Suppressor macrophage treated with lipopolysaccharide for 1 hour (primary cell): Measurements from ENCODE around the gene KIF1C.

ENCODE experiments used
- DNase-seq, 3 donors: peaks; one replicate each; pipeline ENCODE4 v3.0.0-alpha.2; 2020 to 2022

KIF1C gene

GRCh38 chr17:4969047-4969550, 28.7 kb upstream of the KIF1C start:
- peak; percentile 68 to 84 (median 69) for DNase-seq

DNA sequence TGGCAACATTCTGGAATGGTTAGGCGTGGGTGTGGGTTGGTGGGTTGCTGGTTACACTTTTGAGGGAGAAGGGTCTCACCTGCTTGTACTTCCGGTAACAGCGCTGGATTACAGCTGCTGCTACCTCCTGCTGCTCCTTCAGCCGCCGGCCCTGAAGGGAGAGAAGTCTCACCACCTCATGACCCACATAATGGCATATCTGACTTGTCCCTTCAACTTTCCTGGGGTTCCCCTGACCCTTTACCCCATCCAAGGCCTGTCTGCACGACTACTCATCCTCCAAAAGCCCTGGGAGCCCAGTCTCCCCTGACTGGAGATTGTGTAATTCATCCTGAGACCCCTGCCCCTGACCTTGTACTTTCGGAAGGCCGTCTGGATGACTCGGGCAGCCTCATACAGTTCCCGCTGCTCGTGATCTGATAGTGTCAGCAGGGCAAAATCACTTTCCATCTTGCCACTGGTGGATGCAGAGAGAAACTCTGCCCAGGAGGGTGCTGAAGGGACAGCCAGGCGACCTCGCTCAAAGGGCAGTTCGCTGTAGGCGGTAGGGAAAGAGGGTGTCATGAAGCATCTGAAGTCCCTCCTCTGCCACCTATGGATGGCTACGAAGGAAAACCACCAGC, 28.1 kb upstream of the KIF1C start:
- DNase-seq, result peak; percentile 57 to 76 (median 68)

- DNase-seq, result no peak
Measured at GRCh38 chr17:4970273-4970672, 27.5 kb upstream of the KIF1C start.

DNA sequence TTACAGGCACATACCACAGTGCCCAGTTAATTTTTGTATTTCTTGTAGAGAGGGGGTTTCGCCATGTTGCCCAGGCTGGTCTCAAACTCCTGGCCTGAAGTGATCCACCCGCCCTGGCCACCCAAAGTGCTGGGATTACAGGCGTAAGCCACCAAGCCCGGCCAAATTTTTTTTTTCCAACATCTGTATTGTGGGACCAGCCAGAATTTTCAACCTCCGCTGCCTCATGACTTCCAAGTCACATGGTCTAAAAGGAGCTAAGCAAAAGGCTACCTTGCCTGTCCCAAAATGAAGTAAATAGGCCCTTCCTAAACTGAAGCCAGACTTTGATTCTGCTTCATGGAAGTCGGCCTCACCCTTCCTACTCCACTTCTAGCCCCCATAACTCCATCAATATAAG, 25.9 kb upstream of the KIF1C start:
- DNase-seq, result no peak

DNA sequence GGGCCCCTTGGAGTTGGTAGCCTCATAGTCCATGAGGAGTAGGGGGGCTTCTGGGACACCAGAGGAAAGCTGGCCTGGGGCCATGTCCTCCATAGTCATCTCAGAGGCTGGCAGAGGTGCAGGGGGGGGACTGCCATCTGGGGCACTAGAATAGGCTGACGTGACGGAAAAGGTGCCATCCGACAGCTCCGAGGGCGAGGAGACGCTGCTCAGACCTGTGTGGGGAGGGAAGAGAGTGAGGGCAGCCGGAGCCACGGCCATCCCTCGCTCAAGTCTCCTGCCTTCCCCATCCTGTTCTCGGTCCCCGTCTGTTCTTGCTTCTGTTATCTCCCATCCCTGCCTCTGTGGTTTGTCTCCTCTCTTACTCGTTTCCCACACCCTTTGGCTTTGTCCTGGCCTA, 25.4 kb upstream of the KIF1C start:
- DNase-seq, result no peak

DNA sequence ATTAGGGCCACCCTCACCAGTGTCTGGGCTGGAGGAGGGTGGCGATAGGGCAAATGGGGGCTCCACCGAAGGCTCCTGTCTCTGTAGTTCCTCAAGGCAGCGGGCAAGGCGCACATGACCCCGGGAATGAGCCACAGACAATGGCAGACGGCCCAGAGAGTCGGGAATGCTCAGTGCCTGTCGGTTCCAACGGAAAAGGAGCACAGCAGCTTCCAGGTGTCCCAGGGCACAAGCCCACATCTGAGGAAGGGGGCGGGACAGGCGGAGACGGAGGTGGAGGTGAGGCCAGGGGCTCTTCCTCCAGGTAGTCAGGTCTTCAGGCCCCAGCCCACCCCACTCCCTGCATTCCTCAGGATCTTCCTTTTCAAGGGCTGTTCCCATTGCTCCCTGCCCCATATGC, 25.0 kb upstream of the KIF1C start:
- no peak for DNase-seq

DNA sequence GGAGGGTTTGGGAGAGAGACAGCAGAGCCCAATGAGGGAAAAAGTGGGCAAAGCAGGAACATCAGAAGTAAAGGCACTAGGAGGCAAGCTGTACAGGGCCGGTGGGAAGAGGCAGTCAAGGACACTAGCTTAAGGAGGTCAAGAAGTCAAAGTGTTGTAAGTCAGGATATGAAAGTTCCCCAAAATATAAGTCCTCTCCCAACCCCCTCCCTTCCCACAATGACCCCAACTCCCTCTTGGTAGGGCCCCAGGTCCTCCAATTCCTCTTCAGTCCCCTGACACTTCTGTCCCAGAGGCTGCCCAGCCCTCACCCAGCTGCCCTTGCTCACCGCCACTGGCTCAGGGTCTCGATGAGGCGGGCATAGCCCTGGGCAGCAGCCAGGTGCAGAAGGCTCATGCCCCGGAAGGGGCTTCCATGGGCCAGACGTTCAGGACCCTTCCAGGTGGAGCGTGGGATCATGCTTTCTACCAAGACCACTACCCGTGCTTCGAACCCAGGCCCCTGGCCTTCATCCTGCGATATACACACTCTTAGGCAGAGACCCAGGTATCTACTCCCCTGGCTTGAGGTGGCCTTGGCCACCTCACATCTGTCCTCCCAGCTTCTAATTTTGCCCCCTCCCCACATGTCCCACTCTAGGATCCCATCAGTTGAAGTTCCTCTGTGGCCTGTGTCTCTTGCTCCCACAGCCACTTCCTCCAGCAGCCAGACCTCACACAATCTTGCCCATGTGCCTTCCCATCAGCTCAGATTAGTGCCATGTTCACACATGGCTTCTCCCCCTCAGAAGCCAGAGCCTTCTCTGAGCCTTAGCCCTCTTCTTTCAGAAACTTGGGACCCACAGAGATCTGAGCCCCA, 24.3 kb upstream of the KIF1C start:
- peak in 2 of 3 donors; percentile 20 to 24 for DNase-seq

DNA sequence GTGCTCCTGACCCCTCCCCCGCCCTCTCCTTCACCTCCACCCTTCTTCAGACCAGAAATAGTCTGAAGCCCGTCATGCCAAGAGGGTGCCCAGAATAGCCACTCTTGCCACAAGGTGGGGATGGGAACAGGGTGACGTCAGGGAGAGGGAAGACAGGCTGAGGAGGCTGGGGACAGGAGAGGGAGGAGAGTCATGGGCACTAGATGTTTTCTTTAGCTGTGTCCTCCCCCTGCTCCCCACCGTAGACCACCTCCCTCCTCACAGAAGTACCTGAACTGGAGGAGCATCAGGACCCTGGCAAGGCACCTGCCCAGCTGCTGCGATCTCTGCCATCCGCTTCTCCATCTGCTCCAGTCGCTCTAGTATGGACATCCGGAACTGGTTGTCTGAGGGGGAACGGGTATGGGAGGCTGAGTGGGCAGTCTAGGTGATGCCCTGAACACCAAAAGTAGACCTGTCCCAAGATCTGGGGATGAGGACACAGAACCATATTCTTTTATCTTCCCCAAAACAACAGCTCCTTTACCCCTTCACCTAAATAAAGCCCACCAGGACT, 23.6 kb upstream of the KIF1C start:
- no peak for DNase-seq

DNA sequence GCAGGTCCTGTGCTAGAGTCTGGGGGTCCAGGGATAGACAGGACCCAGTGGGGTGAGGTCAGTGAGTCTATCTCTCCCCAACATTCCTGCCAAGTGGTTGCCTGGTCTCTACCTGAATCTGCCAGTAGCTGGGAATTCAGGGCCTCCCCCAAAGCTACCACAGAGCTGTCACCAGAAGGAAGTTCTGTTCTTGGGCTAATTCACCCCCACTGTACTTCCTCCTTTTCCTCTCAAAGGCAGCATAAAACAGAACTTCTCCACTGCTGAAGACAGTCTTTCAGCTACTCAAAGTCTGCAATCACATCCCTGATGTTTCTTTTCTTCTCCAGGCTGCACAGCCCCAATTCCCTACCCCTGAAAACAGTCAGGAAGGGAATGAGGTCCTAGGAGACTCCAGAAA, 19.0 kb upstream of the KIF1C start:
- DNase-seq, result peak; percentile 76 to 81 (median 80)

GRCh38 chr17:4980644-4981216, 17.0 kb upstream of the KIF1C start:
- DNase-seq, result peak; percentile 55 to 60 (median 57)

- peak; percentile 34 to 54 (median 53) for DNase-seq
Measured at GRCh38 chr17:4982305-4982704, 15.4 kb upstream of the KIF1C start.

- peak; percentile 36 to 40 (median 38) for DNase-seq
Measured at GRCh38 chr17:4986403-4986802, 11.3 kb upstream of the KIF1C start.

DNA sequence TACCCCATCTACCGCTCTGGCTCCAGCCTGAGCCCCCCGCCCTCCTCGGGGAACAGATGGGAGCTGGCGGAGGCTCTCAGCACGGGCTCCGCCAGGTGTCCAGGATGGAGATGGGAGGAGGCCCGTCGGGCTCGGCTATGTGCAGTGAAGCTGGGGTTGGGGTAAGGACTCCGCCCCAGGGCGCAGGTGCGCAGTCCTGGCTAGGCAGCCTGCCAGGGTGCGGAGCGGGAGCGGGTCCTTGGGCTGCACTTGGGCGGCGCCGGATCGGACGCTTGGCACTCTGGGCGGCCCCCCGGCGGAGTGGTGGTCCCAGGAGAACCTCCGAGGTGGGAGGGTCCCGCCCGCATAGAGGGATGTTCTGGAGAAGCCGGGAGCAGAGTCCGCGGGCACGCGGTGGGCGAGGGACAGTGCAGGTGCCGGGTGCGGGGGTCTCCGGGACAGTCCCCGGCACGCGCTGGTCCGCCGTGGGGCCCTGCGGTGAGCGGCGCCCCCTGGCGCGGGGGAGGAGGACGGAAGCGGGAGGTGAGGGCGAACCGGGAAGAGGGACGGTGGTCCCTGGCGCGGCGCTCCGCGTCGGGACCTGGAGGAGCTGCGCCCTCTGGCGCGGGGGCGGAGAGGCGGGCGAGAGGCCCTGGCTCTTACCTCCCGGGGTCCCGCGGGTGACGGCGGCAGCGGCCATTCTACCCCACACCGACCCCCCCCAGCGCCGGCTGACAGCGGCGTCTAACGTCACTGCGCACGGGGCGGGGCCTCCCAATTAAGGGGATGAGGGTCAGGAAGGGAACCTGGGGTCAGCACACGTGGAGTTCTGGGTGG, 10.6 kb upstream of the KIF1C start, which contains the start of gene CAMTA2:
TSS of gene CAMTA2 (minus strand) at position 725 of the 816 bp plus-strand sequence. CDS start 1,453 bp downstream, outside the sequence.
- DNase-seq, result peak; percentile 74 to 91 (median 76)

GRCh38 chr17:4987767-4988567, 9.8 kb upstream of the KIF1C start:
- peak; percentile 36 to 48 (median 37) for DNase-seq

- DNase-seq, result no peak
Measured at GRCh38 chr17:4994081-4994595, 3.6 kb upstream of the KIF1C start.

DNA sequence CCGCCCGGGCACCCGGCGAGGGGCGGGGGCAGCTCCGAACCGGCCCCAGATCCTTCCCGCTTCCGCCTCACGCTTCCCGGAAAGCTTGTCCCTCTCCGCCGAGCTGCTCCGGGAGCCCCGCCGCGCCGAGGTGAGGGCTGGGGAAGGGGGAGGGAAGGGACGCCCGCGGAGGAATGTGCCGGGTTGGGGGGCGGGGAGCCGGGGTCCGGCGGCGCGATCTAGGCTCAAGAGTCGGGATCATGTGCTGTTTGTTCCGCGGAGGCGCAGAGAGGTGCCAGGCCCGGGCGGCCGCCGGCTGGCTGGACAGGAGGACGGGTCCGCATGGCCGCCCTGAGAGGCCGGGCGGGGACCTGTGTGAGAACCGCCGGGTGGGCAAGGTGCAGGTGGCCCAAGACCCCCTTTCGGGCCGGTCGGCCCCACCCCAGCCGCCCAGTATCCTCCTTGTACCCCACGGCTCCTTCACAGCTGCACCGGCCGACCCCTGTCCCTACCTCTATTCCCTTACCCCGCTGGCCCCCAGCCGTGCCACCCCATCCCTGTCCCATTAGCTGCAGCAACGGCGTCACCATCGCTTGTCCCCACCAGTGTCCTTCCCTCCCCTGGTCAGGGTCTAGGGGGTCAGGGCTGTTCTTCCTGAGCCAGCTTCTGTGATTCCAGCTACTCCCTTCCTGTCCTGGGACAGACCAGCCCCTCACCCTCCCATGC, 429 bp downstream of the KIF1C start:
- peak in 1 of 3 donors; percentile 19 for DNase-seq

DNA sequence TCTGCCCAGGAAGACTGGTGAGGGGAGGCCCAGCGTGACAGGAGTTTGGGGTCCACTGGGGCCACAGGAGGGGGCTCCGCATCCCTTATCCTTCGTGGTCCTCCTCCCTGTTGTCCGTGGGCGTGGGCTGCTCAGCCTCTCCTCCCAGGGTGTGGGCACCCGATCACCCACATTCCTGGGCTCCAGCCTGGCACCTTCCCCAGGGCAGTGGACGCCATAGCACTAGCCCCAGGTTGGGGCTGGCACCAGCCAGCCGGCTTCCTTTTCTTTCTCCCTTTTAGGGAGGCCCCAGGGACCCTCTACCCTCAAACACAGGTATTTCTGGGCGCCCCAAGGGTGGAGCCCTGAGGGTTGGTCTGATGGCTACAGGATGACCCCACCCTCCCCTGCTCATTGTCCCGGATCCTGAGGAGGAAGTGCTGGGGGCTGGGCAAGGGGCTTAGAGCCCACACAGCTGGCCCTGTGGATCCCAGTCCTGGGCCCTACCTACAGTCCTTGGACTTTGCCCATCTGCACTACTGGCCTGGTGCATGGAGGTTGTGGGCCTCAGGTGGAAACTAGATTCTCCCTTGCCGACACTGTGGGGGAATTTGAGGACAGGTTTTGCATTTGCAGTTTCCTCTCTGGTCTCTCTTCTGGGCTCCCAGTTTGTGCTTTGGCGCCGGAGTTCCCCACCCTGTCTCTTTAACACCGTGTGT, 1.1 kb downstream of the KIF1C start:
- peak in 1 of 3 donors; percentile 43 for DNase-seq

DNA sequence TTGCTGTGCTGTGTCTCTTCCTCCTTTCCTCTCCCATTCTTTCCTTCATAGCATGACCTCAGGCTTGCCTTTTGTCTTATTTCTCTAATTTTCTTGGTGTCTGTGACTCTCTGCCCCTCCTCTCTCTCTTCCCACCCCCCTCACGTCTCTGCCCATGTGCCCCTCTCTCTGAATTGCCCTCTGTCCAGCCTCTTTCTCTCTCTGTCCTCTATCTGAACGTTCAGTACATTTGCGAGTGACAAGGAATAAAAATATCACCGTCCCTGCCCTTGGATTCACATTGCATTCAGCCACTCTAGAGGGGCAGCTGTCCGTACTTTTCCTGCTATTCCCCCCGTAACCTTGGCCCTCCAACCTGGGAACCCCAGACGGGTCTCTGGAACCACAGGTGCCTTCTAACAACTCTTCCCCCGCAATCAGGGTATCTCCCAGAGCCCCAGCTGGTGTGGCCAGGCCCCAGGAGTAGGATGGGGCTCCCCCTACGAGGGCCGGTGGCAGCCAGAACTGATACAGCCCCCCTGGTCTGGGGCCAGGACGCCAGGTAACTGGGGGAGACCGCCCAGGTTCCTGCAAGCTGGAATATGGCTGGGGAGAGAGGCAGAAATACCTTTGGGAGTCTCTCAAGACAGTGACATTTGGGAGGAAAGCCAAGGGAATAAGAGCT, 1.8 kb downstream of the KIF1C start:
- DNase-seq, result no peak

GRCh38 chr17:5000237-5000639, 2.5 kb downstream of the KIF1C start:
- DNase-seq, result no peak
